A673 (cell line): ENCODE data around the gene KCNQ1.

Experiments used
- EZH2 ChIP-seq: fragments of 200-600 bp; sonication (generic); IDR thresholded peaks from 2 replicates; pipeline ENCODE4 v1.6.1; 2017; ENCODE audit warnings: borderline replicate concordance, low read depth, mild to moderate bottlenecking, mixed read lengths, antibody characterized with exemption, low read length; ENCODE audit not compliant: poor library complexity, severe bottlenecking
- TF ChIP-seq, protein P1 (sequence below): fragments of 300-800, 200-600 bp; sonication (generic); conservative IDR thresholded peaks from 2 replicates; pipeline ENCODE4 v1.5.1; 2017; ENCODE audit warnings: low read depth, mild to moderate bottlenecking, antibody characterized with exemption, low read length, moderate library complexity, mixed read lengths

DNA sequence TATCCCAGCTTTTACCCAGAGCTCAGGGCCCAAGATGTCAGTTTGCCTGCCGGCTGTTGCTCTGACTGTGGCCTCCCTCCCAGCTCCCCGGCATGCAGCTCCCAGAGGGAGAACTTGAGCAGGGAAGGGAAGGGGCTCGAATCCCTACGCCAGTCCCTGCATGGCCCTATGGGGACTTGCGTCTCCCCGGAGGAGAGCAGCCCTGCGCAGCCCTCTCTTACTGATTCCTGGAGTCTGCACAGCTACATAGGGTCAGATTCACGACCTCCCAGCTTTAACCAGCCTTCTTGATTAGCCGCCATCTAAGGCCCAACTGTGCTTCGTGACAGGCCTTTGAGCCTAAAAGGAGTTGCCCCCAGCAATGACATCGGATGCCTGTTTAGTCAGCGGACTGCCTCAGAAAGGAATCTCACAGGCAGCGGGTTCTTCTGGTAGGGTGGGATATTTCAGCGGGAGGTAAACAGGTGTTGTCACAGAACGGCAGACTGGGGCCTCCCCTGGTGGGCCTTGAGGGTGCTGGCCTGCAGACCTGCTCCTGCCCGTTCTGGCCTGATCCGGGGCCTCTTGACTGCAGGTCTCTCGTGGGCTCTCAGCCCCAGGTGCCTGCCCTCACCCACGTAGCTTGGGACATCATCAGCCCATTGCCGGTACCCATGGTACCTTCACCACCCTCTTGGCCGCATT is 298.8 kb downstream of the KCNQ1 start:
- TF ChIP-seq, protein P1, sequence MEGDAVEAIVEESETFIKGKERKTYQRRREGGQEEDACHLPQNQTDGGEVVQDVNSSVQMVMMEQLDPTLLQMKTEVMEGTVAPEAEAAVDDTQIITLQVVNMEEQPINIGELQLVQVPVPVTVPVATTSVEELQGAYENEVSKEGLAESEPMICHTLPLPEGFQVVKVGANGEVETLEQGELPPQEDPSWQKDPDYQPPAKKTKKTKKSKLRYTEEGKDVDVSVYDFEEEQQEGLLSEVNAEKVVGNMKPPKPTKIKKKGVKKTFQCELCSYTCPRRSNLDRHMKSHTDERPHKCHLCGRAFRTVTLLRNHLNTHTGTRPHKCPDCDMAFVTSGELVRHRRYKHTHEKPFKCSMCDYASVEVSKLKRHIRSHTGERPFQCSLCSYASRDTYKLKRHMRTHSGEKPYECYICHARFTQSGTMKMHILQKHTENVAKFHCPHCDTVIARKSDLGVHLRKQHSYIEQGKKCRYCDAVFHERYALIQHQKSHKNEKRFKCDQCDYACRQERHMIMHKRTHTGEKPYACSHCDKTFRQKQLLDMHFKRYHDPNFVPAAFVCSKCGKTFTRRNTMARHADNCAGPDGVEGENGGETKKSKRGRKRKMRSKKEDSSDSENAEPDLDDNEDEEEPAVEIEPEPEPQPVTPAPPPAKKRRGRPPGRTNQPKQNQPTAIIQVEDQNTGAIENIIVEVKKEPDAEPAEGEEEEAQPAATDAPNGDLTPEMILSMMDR, result no peak
- TF ChIP-seq EZH2, result no peak
